T47D (cell line): ENCODE results near the gene ERGIC3.
A peak's percentile ranks its signal among the peaks of the same experiment; 100 is the strongest.

Experiments used
- DNase-seq, 2 experiments: peaks; one replicate each; pipeline versions ENCODE4 v3.0.0 to v3.0.0-alpha.2; 2011 to 2012; ENCODE audit warnings: low read depth in 1 of 2, low spot score in 1 of 2
- JUND ChIP-seq: IDR thresholded peaks from 2 replicates; pipeline ENCODE4 v1.6.1; 2012; ENCODE audit warnings: low read depth
- in situ Hi-C: cut with HindIII; loops from 2 replicates; pipeline ENCODE4 v1.10.0; 2016; ENCODE audit warnings: low sequenced_read_pairs, low pct_unique_long_range_greater_than_20kb

The ERGIC3 gene

GRCh38 chr20:35559042-35559693 is 17.3 kb downstream of the ERGIC3 start:
- in situ Hi-C loops, result no loop called here
- no peak for DNase-seq
- TF ChIP-seq JUND, result no peak

GRCh38 chr20:35560105-35560511 is 18.2 kb downstream of the ERGIC3 start:
- in situ Hi-C loops, result no loop called here
- TF ChIP-seq JUND, result no peak
- no peak for DNase-seq

- TF ChIP-seq JUND, result no peak
- in situ Hi-C loops, result no loop called here
Measured at GRCh38 chr20:35560541-35560940, 18.7 kb downstream of the ERGIC3 start.

GRCh38 chr20:35561268-35561667 is 19.4 kb downstream of the ERGIC3 start:
- in situ Hi-C loops, result no loop called here
- no peak for TF ChIP-seq JUND
- DNase-seq, result peak; percentile 64 to 67

More at GRCh38 chr20:35560541-35560940, 18.7 kb downstream of the ERGIC3 start:
- DNase-seq, result no peak

GRCh38 chr20:35561671-35562070 is 19.8 kb downstream of the ERGIC3 start:
- peak; percentile 69 to 71 for DNase-seq
- in situ Hi-C loops, result no loop called here

GRCh38 chr20:35562541-35563110 is 20.7 kb downstream of the ERGIC3 start:
- no peak for DNase-seq
- TF ChIP-seq JUND, result no peak
- in situ Hi-C loops, result no loop called here

More at GRCh38 chr20:35561671-35562070, 19.8 kb downstream of the ERGIC3 start:
- no peak for TF ChIP-seq JUND

GRCh38 chr20:35563834-35564233 is 22.0 kb downstream of the ERGIC3 start:
- in situ Hi-C loops, result no loop called here
- no peak for TF ChIP-seq JUND
- no peak for DNase-seq

- no peak for DNase-seq
- in situ Hi-C loops, result no loop called here
- TF ChIP-seq JUND, result no peak
Measured at GRCh38 chr20:35564905-35565304, 23.0 kb downstream of the ERGIC3 start.

- peak; percentile 73 to 78 for DNase-seq
- in situ Hi-C loops, result no loop called here
- no peak for TF ChIP-seq JUND
Measured at GRCh38 chr20:35568645-35569044, 26.8 kb downstream of the ERGIC3 start.

- in situ Hi-C loops, result no loop called here
- no peak for DNase-seq
- no peak for TF ChIP-seq JUND
Measured at GRCh38 chr20:35571555-35571954, 29.7 kb downstream of the ERGIC3 start.

GRCh38 chr20:35572838-35573237 is 31.0 kb downstream of the ERGIC3 start:
- in situ Hi-C loops, result no loop called here
- no peak for DNase-seq
- no peak for TF ChIP-seq JUND

- in situ Hi-C loops, result no loop called here
- TF ChIP-seq JUND, result no peak
- peak; percentile 57 to 95 for DNase-seq
Measured at GRCh38 chr20:35575958-35576357, 34.1 kb downstream of the ERGIC3 start.

GRCh38 chr20:35576816-35577215 is 34.9 kb downstream of the ERGIC3 start:
- no peak for TF ChIP-seq JUND
- in situ Hi-C loops, result no loop called here
- DNase-seq, result no peak
